Activated B cell treated with CpG ODN at 0.5 μM for 24 hours (primary cell): ENCODE data around the gene NRXN3. TPM values are rescaled to one million over a fixed set of nuclear protein-coding genes. Genes with fewer than 3 reads are reported as not detected.

ENCODE experiments used
- ATAC-seq: fragments of 200-7000 bp; cut with Tn5 transposase; one replicate; pipeline ENCODE4 v1.10.0; 2021; ENCODE audit warnings: low read depth, mild to moderate bottlenecking, moderate library complexity
- CTCF ChIA-PET: fragments of 350-600 bp; sonication (Branson Sonifier 250); formaldehyde crosslinking; loops from one replicate; lab custom pipeline; 2021; ENCODE audit warnings: antibody characterized with exemption; lab: Charles Lee
- POLR2A ChIA-PET: fragments of 350-600 bp; sonication (Branson Sonifier 250); formaldehyde crosslinking; loops from one replicate; lab custom pipeline; 2021; ENCODE audit warnings: antibody characterized with exemption; lab: Charles Lee
- DNase-seq: peaks from one replicate; pipeline ENCODE4 v3.0.0; 2022
- H3K27ac Mint-ChIP-seq: one replicate; pipeline ENCODE4 v1.8.0; 2020; ENCODE audit warnings: mixed read lengths
- H3K27me3 Mint-ChIP-seq: one replicate; pipeline ENCODE4 v1.8.0; 2021; ENCODE audit warnings: mixed read lengths
- H3K36me3 Mint-ChIP-seq: one replicate; pipeline ENCODE4 v1.8.0; 2021; ENCODE audit warnings: low read depth, mixed read lengths
- H3K4me1 Mint-ChIP-seq: one replicate; pipeline ENCODE4 v1.8.0; 2021; ENCODE audit warnings: mixed read lengths
- H3K4me3 Mint-ChIP-seq: one replicate; pipeline ENCODE4 v1.8.0; 2020; ENCODE audit warnings: mild to moderate bottlenecking, mixed read lengths
- H3K9me3 Mint-ChIP-seq: one replicate; pipeline ENCODE4 v1.8.0; 2020; ENCODE audit warnings: mixed read lengths
- CTCF ChIP-seq: fragments of 200-600 bp; IDR thresholded peaks from one replicate; pipeline ENCODE4 v1.8.0; 2022; ENCODE audit warnings: antibody characterized with exemption, mild to moderate bottlenecking
- intact Hi-C: fragments of 100-400 bp; cut with micrococcal nuclease; formaldehyde crosslinking; loops from one replicate; pipeline ENCODE4 v1.15.1; 2024
- total RNA-seq: library from RNA; stranded (reverse); gene quantifications from 2 replicates; pipeline ENCODE4 v1.2.3, GENCODE V29; 2022

Gene NRXN3
- total RNA-seq, 1 donor from 2014 or later: not detected

GRCh38 chr14:79448960-79449359 is 1278.8 kb downstream of the NRXN3 start:
- no peaks in the 10 kb centered on the region for H3K4me1 Mint-ChIP-seq
- peaks cover 3% of the 10 kb centered on the region for H3K9me3 Mint-ChIP-seq
- ChIA-PET CTCF (no interaction called here), POLR2A (no interaction called here)
- no peaks in the 10 kb centered on the region for H3K36me3 Mint-ChIP-seq
- DNase-seq: no peak
- ATAC-seq: no peak
- intact Hi-C loops: no loop called here
- no peak overlapping the region for H3K4me3 Mint-ChIP-seq
- H3K27ac Mint-ChIP-seq: no peak overlapping the region
- no peak for TF ChIP-seq CTCF
- no peaks in the 10 kb centered on the region for H3K27me3 Mint-ChIP-seq

- TF ChIP-seq CTCF: no peak
- ChIA-PET CTCF (no interaction called here), POLR2A (no interaction called here)
- H3K4me1 Mint-ChIP-seq: no peaks in the 10 kb centered on the region
- intact Hi-C loops: no loop called here
- H3K27ac Mint-ChIP-seq: no peak overlapping the region
- DNase-seq: no peak
- no peaks in the 10 kb centered on the region for H3K27me3 Mint-ChIP-seq
- peaks cover 3% of the 10 kb centered on the region for H3K9me3 Mint-ChIP-seq
- ATAC-seq: no peak
- H3K4me3 Mint-ChIP-seq: no peak overlapping the region
- H3K36me3 Mint-ChIP-seq: no peaks in the 10 kb centered on the region
Observed at GRCh38 chr14:79451601-79452000, 1281.4 kb downstream of the NRXN3 start.

- intact Hi-C loops: no loop called here
- no peak for TF ChIP-seq CTCF
- POLR2A ChIA-PET: no interaction called here
- no peak for DNase-seq
- CTCF ChIA-PET: no interaction called here
- ATAC-seq: no peak
- Mint-ChIP-seq H3K36me3 (no peaks in the 10 kb centered on the region), H3K4me1 (no peaks in the 10 kb centered on the region), H3K9me3 (peaks cover 3% of the 10 kb centered on the region), H3K4me3 (no peak overlapping the region), H3K27ac (no peak overlapping the region), H3K27me3 (no peaks in the 10 kb centered on the region)
Observed at GRCh38 chr14:79453276-79453675, 1283.1 kb downstream of the NRXN3 start.

GRCh38 chr14:79464468-79464867 is 1294.3 kb downstream of the NRXN3 start:
- Mint-ChIP-seq H3K4me1 (no peaks in the 10 kb centered on the region), H3K4me3 (no peak overlapping the region), H3K9me3 (no peaks in the 10 kb centered on the region), H3K27ac (no peak overlapping the region), H3K27me3 (no peaks in the 10 kb centered on the region), H3K36me3 (no peaks in the 10 kb centered on the region)
- DNase-seq: no peak
- no peak for ATAC-seq
- POLR2A ChIA-PET: no interaction called here
- intact Hi-C loops: no loop called here
- no peak for TF ChIP-seq CTCF
- CTCF ChIA-PET: no interaction called here

- ATAC-seq: no peak
- Mint-ChIP-seq H3K27ac (no peak overlapping the region), H3K9me3 (no peaks in the 10 kb centered on the region), H3K27me3 (no peaks in the 10 kb centered on the region), H3K4me3 (no peak overlapping the region), H3K4me1 (no peaks in the 10 kb centered on the region), H3K36me3 (no peaks in the 10 kb centered on the region)
- no peak for DNase-seq
- intact Hi-C loops: no loop called here
- ChIA-PET CTCF (no interaction called here), POLR2A (no interaction called here)
- TF ChIP-seq CTCF: no peak
Observed at GRCh38 chr14:79465651-79466050, 1295.5 kb downstream of the NRXN3 start.
